ENCODE data around the gene MRPL9.
"Not testable (repeated sequence)": the region's sequence is repeated elsewhere in the genome, so short reads cannot be mapped to it uniquely, and the experiment has no call there.

Gene MRPL9

GRCh38 chr1:151783796-151784195, 20.5 kb upstream of the MRPL9 start:
- no peak for ATAC-seq

GRCh38 chr1:151782741-151783140, 19.4 kb upstream of the MRPL9 start:
- ATAC-seq, result no peak

GRCh38 chr1:151782026-151782425, 18.7 kb upstream of the MRPL9 start:
- ATAC-seq, result not testable (repeated sequence)

- not testable (repeated sequence) for ATAC-seq
Observed at GRCh38 chr1:151780736-151781135, 17.4 kb upstream of the MRPL9 start.

- ATAC-seq, result no peak
Observed at GRCh38 chr1:151779852-151780251, 16.6 kb upstream of the MRPL9 start.

GRCh38 chr1:151777317-151777716, 14.0 kb upstream of the MRPL9 start:
- ATAC-seq, result no peak

- ATAC-seq, result no peak
Observed at GRCh38 chr1:151776665-151777062, 13.4 kb upstream of the MRPL9 start.

GRCh38 chr1:151775894-151776664, 12.8 kb upstream of the MRPL9 start:
- no peak for ATAC-seq

GRCh38 chr1:151774256-151774922, 11.1 kb upstream of the MRPL9 start:
- ATAC-seq, result no peak

GRCh38 chr1:151773702-151774101, 10.4 kb upstream of the MRPL9 start:
- no peak for ATAC-seq

GRCh38 chr1:151769270-151769669, 6.0 kb upstream of the MRPL9 start:
- ATAC-seq, result not testable (repeated sequence)

GRCh38 chr1:151768351-151769066, 5.2 kb upstream of the MRPL9 start:
- ATAC-seq, result not testable (repeated sequence)

- no peak for ATAC-seq
Observed at GRCh38 chr1:151763990-151764389, 694 bp upstream of the MRPL9 start.

- ATAC-seq, result no peak
Observed at GRCh38 chr1:151760597-151761385, 2.5 kb downstream of the MRPL9 start.

- ATAC-seq, result no peak
Observed at GRCh38 chr1:151759241-151759640, 4.1 kb downstream of the MRPL9 start.

- peak; percentile 67 to 72 for ATAC-seq
Observed at GRCh38 chr1:151756291-151756690, 7.0 kb downstream of the MRPL9 start.

- no peak for ATAC-seq
Observed at GRCh38 chr1:151741516-151741915, 21.8 kb downstream of the MRPL9 start.

- ATAC-seq, result no peak
Observed at GRCh38 chr1:151739590-151740355, 23.5 kb downstream of the MRPL9 start.

GRCh38 chr1:151737479-151737878, 25.8 kb downstream of the MRPL9 start:
- no peak for ATAC-seq

GRCh38 chr1:151737026-151737425, 26.3 kb downstream of the MRPL9 start:
- no peak for ATAC-seq

- not testable (repeated sequence) for ATAC-seq
Observed at GRCh38 chr1:151733995-151734394, 29.3 kb downstream of the MRPL9 start.

- no peak for ATAC-seq
Observed at GRCh38 chr1:151733126-151733525, 30.2 kb downstream of the MRPL9 start.

All from activated CD4-positive, CD25-positive, alpha-beta regulatory T cell treated with anti-CD3 and anti-CD28 coated beads, Interleukin-2, amount 50 U/mL, for 24 hours (primary cell).